Measurements from ENCODE around the gene EMID1. TPM values are rescaled to one million over a fixed set of nuclear protein-coding genes. Genes with fewer than 3 reads are reported as not detected.

Gene EMID1
- total RNA-seq, 2 experiments from 2014 or later, result not detected

- DNase-seq, result no peak
- Mint-ChIP-seq H3K4me3 (no peak overlapping the region), H3K4me1 (ENCODE audit: low read depth) (peaks cover 2% of the 10 kb centered on the region), H3K27ac (no peak overlapping the region), H3K9me3 (no peaks in the 10 kb centered on the region), H3K27me3 (peaks cover 10% of the 10 kb centered on the region), H3K36me3 (peaks cover 38% of the 10 kb centered on the region)
- ChIA-PET CTCF (no interaction called here), POLR2A (interaction anchor here (1.1 kb wide), 1 partner anchor 13 kb away, joined by 4 read pairs; no protein-coding TSS in a partner anchor)
- intact Hi-C loops (cut with micrococcal nuclease), result no loop called here
Measured at GRCh38 chr22:29300807-29301601, 95.3 kb downstream of the EMID1 start.

GRCh38 chr22:29301716-29302401, 96.2 kb downstream of the EMID1 start:
- H3K27ac Mint-ChIP-seq, result no peak overlapping the region
- DNase-seq, result no peak
- H3K4me3 Mint-ChIP-seq, result no peak overlapping the region
- intact Hi-C loops (cut with micrococcal nuclease), result no loop called here
- ChIA-PET CTCF (no interaction called here), POLR2A (interaction anchor here (1.1 kb wide), 1 partner anchor 13 kb away, joined by 4 read pairs; no protein-coding TSS in a partner anchor)
- no peaks in the 10 kb centered on the region for H3K9me3 Mint-ChIP-seq
- H3K36me3 Mint-ChIP-seq, result peaks cover 33% of the 10 kb centered on the region
- peaks cover 2% of the 10 kb centered on the region for H3K4me1 Mint-ChIP-seq (ENCODE audit: low read depth)
- peaks cover 11% of the 10 kb centered on the region for H3K27me3 Mint-ChIP-seq

GRCh38 chr22:29302402-29302680, 96.6 kb downstream of the EMID1 start:
- intact Hi-C loops (cut with micrococcal nuclease), result no loop called here
- H3K4me1 Mint-ChIP-seq (ENCODE audit: low read depth), result peaks cover 3% of the 10 kb centered on the region
- no peaks in the 10 kb centered on the region for H3K9me3 Mint-ChIP-seq
- DNase-seq, result no peak
- peaks cover 11% of the 10 kb centered on the region for H3K27me3 Mint-ChIP-seq
- ChIA-PET POLR2A (no interaction called here), CTCF (no interaction called here)
- H3K36me3 Mint-ChIP-seq, result peaks cover 29% of the 10 kb centered on the region
- no peak overlapping the region for H3K4me3 Mint-ChIP-seq
- H3K27ac Mint-ChIP-seq, result no peak overlapping the region

- H3K27ac Mint-ChIP-seq, result no peak overlapping the region
- peaks cover 5% of the 10 kb centered on the region for H3K4me1 Mint-ChIP-seq (ENCODE audit: low read depth)
- DNase-seq, result no peak
- no peaks in the 10 kb centered on the region for H3K9me3 Mint-ChIP-seq
- intact Hi-C loops (cut with micrococcal nuclease), result no loop called here
- CTCF ChIA-PET, result interaction anchor here (1.3 kb wide), 1 partner anchor 10 kb away, joined by 9 read pairs; no protein-coding TSS in a partner anchor
- peaks cover 23% of the 10 kb centered on the region for H3K36me3 Mint-ChIP-seq
- peaks cover 11% of the 10 kb centered on the region for H3K27me3 Mint-ChIP-seq
- H3K4me3 Mint-ChIP-seq, result no peak overlapping the region
- POLR2A ChIA-PET, result interaction anchor here (0.7 kb wide), 1 partner anchor 35 kb away, joined by 4 read pairs; the partner anchor contains the start of genes EWSR1 and RHBDD3
Measured at GRCh38 chr22:29302681-29303465, 97.2 kb downstream of the EMID1 start.

GRCh38 chr22:29305836-29306174, 100.1 kb downstream of the EMID1 start:
- H3K4me3 Mint-ChIP-seq, result peak overlapping the region; percentile 66
- intact Hi-C loops (cut with micrococcal nuclease), result loop anchor here (5.0 kb wide), 1 partner anchor 39 kb away; the partner anchor contains the start of genes EWSR1 and RHBDD3
- no peak for DNase-seq
- H3K27ac Mint-ChIP-seq, result no peak overlapping the region
- peaks cover 4% of the 10 kb centered on the region for H3K36me3 Mint-ChIP-seq
- peaks cover 11% of the 10 kb centered on the region for H3K27me3 Mint-ChIP-seq
- ChIA-PET CTCF (interaction anchor here (1.3 to 1.6 kb wide), 2 partner anchors 18 to 20 kb away, joined by 3 to 4 read pairs; no protein-coding TSS in a partner anchor), POLR2A (interaction anchor here (1.5 kb wide), 1 partner anchor 9 kb away, joined by 3 read pairs; no protein-coding TSS in a partner anchor)
- H3K9me3 Mint-ChIP-seq, result no peaks in the 10 kb centered on the region
- peaks cover 15% of the 10 kb centered on the region for H3K4me1 Mint-ChIP-seq (ENCODE audit: low read depth)

GRCh38 chr22:29306175-29306834, 100.6 kb downstream of the EMID1 start, which contains the start of gene GAS2L1:
Gene GAS2L1 (plus strand): TSS chr22:29306650. CDS start chr22:29308106, 1,456 bp downstream.
- Mint-ChIP-seq H3K9me3 (no peaks in the 10 kb centered on the region), H3K4me1 (ENCODE audit: low read depth) (peaks cover 18% of the 10 kb centered on the region), H3K4me3 (peak within 1 kb of the TSS; percentile 66), H3K27ac (no peak within 1 kb of the TSS), H3K27me3 (peaks cover 12% of the 10 kb centered on the region), H3K36me3 (no peaks in the 10 kb centered on the region)
- intact Hi-C loops (cut with micrococcal nuclease), result loop anchor here (5.0 kb wide), 1 partner anchor 39 kb away; the partner anchor contains the start of genes EWSR1 and RHBDD3
- peak; percentile 71 for DNase-seq
- CTCF ChIA-PET, result interaction anchor here (1.1 to 1.6 kb wide), 3 partner anchors 11 to 21 kb away, joined by 3 to 4 read pairs (median 3); no protein-coding TSS in a partner anchor
- POLR2A ChIA-PET, result interaction anchor here (1.5 kb wide), 1 partner anchor 9 kb away, joined by 3 read pairs; no protein-coding TSS in a partner anchor

- no peaks in the 10 kb centered on the region for H3K36me3 Mint-ChIP-seq
- peaks cover 19% of the 10 kb centered on the region for H3K4me1 Mint-ChIP-seq (ENCODE audit: low read depth)
- H3K9me3 Mint-ChIP-seq, result no peaks in the 10 kb centered on the region
- CTCF ChIA-PET, result interaction anchor here (1.1 to 1.6 kb wide), 3 partner anchors 12 to 21 kb away, joined by 3 to 4 read pairs (median 3); no protein-coding TSS in a partner anchor
- intact Hi-C loops (cut with micrococcal nuclease), result loop anchor here (5.0 kb wide), 1 partner anchor 40 kb away; the partner anchor contains the start of genes EWSR1 and RHBDD3
- POLR2A ChIA-PET, result interaction anchor here (1.2 to 1.5 kb wide), 2 partner anchors 10 to 39 kb away, joined by 3 read pairs; partner anchors contain the start of gene EWSR1
- peaks cover 13% of the 10 kb centered on the region for H3K27me3 Mint-ChIP-seq
- H3K27ac Mint-ChIP-seq, result no peak overlapping the region
- peak overlapping the region; percentile 66 for H3K4me3 Mint-ChIP-seq
- peak; percentile 57 for DNase-seq
Measured at GRCh38 chr22:29306835-29307595, 101.3 kb downstream of the EMID1 start.

- intact Hi-C loops (cut with micrococcal nuclease), result loop anchor here (5.0 kb wide), 1 partner anchor 40 kb away; the partner anchor contains the start of genes EWSR1 and RHBDD3
- Mint-ChIP-seq H3K4me1 (ENCODE audit: low read depth) (peaks cover 23% of the 10 kb centered on the region), H3K4me3 (peak overlapping the region; percentile 66), H3K27me3 (peaks cover 18% of the 10 kb centered on the region), H3K36me3 (no peaks in the 10 kb centered on the region), H3K27ac (no peak overlapping the region), H3K9me3 (no peaks in the 10 kb centered on the region)
- CTCF ChIA-PET, result no interaction called here
- POLR2A ChIA-PET, result interaction anchor here (1.2 kb wide), 1 partner anchor 39 kb away, joined by 3 read pairs; the partner anchor contains the start of gene EWSR1
- DNase-seq, result no peak
Measured at GRCh38 chr22:29307596-29308147, 102.0 kb downstream of the EMID1 start.

GRCh38 chr22:29308148-29308790, 102.6 kb downstream of the EMID1 start:
- Mint-ChIP-seq H3K9me3 (no peaks in the 10 kb centered on the region), H3K27me3 (peaks cover 24% of the 10 kb centered on the region), H3K27ac (no peak overlapping the region), H3K4me3 (no peak overlapping the region), H3K36me3 (no peaks in the 10 kb centered on the region), H3K4me1 (ENCODE audit: low read depth) (peaks cover 24% of the 10 kb centered on the region)
- no peak for DNase-seq
- ChIA-PET POLR2A (no interaction called here), CTCF (no interaction called here)
- intact Hi-C loops (cut with micrococcal nuclease), result loop anchor here (5.0 kb wide), 1 partner anchor 41 kb away; the partner anchor contains the start of genes EWSR1 and RHBDD3

GRCh38 chr22:29308791-29309262, 103.1 kb downstream of the EMID1 start:
- Mint-ChIP-seq H3K27me3 (peaks cover 29% of the 10 kb centered on the region), H3K4me1 (ENCODE audit: low read depth) (peaks cover 29% of the 10 kb centered on the region), H3K4me3 (no peak overlapping the region), H3K9me3 (no peaks in the 10 kb centered on the region), H3K36me3 (no peaks in the 10 kb centered on the region), H3K27ac (no peak overlapping the region)
- ChIA-PET POLR2A (no interaction called here), CTCF (interaction anchor here (0.6 kb wide), 1 partner anchor 329 kb away, joined by 3 read pairs; no protein-coding TSS in a partner anchor)
- intact Hi-C loops (cut with micrococcal nuclease), result loop anchor here (5.0 kb wide), 1 partner anchor 42 kb away; the partner anchor contains the start of genes EWSR1 and RHBDD3
- peak; percentile 61 for DNase-seq
